ENCODE measurements around the gene LRRC41. TPM values are rescaled to one million over a fixed set of nuclear protein-coding genes. Genes with fewer than 3 reads are reported as not detected.

Gene LRRC41
- polyA plus RNA-seq, 1 of the 3 experiments (the other 2 are of a cell fraction): 59.3 TPM

- Histone ChIP-seq H2AFZ (ENCODE audit: low read depth) (no peak overlapping the region), H3K36me3 (replicated peaks in 1 of 2; ENCODE audit: control insufficient read depth in 1 of 2, insufficient read depth in 2 of 2, low read length in 1 of 2) (peaks cover 27 to 51% of the 10 kb centered on the region in 2 experiments), H3K9me3 (no peaks in the 10 kb centered on the region), H3K27me3 (ENCODE audit: insufficient read depth) (no peaks in the 10 kb centered on the region), H3F3A (replicated peaks; ENCODE audit: insufficient read depth) (peaks cover 30% of the 10 kb centered on the region), H4K20me1 (ENCODE audit: insufficient read depth) (peaks cover 3% of the 10 kb centered on the region; the same call in 1 of the 2 replicates), H3K27ac (ENCODE audit: low read depth in 2 of 2, low read length in 1 of 2) (no peak overlapping the region), H3K9me2 (no peaks in the 10 kb centered on the region), H3K79me2 (ENCODE audit: insufficient read depth) (peaks cover 6% of the 10 kb centered on the region; the same call in 1 of the 2 replicates), H3K9ac (no peak overlapping the region), H3K4me1 (ENCODE audit: control insufficient read depth in 1 of 2, insufficient read depth in 2 of 2, low read depth in 1 of 2, low read length in 1 of 2) (0 out of 4 replicates have a peak, but pooled peaks cover 0 to 6% of the 10 kb centered on the region in 2 experiments), H3K4me3 (ENCODE audit: low read depth in 2 of 2, low read length in 1 of 2) (no peak overlapping the region), H3K4me2 (no peak overlapping the region)
- 96% methylated on average over 22 of the region's 27 CpGs for WGBS (ENCODE audit: low lambda C conversion rate)
- ChIA-PET CTCF (interaction anchor here (0.8 to 1.8 kb wide), 3 partner anchors 14 to 55 kb away, joined by 3 to 4 read pairs (median 4); partner anchors contain the start of gene NSUN4), POLR2A (interaction anchor here (0.6 to 0.8 kb wide), 2 partner anchors 9 to 17 kb away, joined by 3 read pairs; partner anchors contain the start of gene LRRC41)
- TF ChIP-seq, protein P1, sequence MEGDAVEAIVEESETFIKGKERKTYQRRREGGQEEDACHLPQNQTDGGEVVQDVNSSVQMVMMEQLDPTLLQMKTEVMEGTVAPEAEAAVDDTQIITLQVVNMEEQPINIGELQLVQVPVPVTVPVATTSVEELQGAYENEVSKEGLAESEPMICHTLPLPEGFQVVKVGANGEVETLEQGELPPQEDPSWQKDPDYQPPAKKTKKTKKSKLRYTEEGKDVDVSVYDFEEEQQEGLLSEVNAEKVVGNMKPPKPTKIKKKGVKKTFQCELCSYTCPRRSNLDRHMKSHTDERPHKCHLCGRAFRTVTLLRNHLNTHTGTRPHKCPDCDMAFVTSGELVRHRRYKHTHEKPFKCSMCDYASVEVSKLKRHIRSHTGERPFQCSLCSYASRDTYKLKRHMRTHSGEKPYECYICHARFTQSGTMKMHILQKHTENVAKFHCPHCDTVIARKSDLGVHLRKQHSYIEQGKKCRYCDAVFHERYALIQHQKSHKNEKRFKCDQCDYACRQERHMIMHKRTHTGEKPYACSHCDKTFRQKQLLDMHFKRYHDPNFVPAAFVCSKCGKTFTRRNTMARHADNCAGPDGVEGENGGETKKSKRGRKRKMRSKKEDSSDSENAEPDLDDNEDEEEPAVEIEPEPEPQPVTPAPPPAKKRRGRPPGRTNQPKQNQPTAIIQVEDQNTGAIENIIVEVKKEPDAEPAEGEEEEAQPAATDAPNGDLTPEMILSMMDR (IDR thresholded peaks at IDR 0.05): no peak
- no peak for TF ChIP-seq SMC3 (IDR thresholded peaks at IDR 0.05; ENCODE audit: low read depth, low read length)
- TF ChIP-seq RFX5 (IDR thresholded peaks at IDR 0.05; ENCODE audit: low read length): no peak
- TF ChIP-seq GATA2 (CRISPR knock-in tag; IDR thresholded peaks at IDR 0.05): no peak
- no peak for TF ChIP-seq EP300 (IDR thresholded peaks at IDR 0.05; ENCODE audit: borderline replicate concordance in 1 of 2, low read depth in 1 of 2, low read length in 1 of 2)
- no peak for TF ChIP-seq TEAD4 (IDR thresholded peaks at IDR 0.05; ENCODE audit: borderline replicate concordance, insufficient read depth)
- no peak for TF ChIP-seq YY1 (IDR thresholded peaks at IDR 0.05; ENCODE audit: low read depth)
- DNase-seq: no peak
Measured at GRCh38 chr1:46285730-46286477, 17.5 kb downstream of the LRRC41 start.

- H3K9ac ChIP-seq: no peak overlapping the region
- H3K27me3 ChIP-seq (ENCODE audit: insufficient read depth): no peaks in the 10 kb centered on the region
- 0 out of 4 replicates have a peak, but pooled peaks cover 0 to 6% of the 10 kb centered on the region in 2 experiments for H3K4me1 ChIP-seq (ENCODE audit: control insufficient read depth in 1 of 2, insufficient read depth in 2 of 2, low read depth in 1 of 2, low read length in 1 of 2)
- no peak overlapping the region for H3K4me3 ChIP-seq (ENCODE audit: low read depth in 2 of 2, low read length in 1 of 2)
- CTCF ChIA-PET: interaction anchor here (0.8 to 1.8 kb wide), 5 partner anchors 13 to 61 kb away, joined by 3 to 4 read pairs (median 4); partner anchors contain the start of gene NSUN4
- peaks cover 6% of the 10 kb centered on the region; the same call in 1 of the 2 replicates for H3K79me2 ChIP-seq (ENCODE audit: insufficient read depth)
- H3K9me3 ChIP-seq: no peaks in the 10 kb centered on the region
- no peaks in the 10 kb centered on the region for H3K9me2 ChIP-seq
- no peak overlapping the region for H3K4me2 ChIP-seq
- no peak overlapping the region for H3K27ac ChIP-seq (ENCODE audit: low read depth in 2 of 2, low read length in 1 of 2)
- DNase-seq: no peak
- TF ChIP-seq NFIC (IDR thresholded peaks at IDR 0.05; ENCODE audit: borderline replicate concordance): no peak
- TF ChIP-seq MEF2A (IDR thresholded peaks at IDR 0.05; ENCODE audit: borderline replicate concordance, low read depth): no peak
- TF ChIP-seq EP300 (IDR thresholded peaks at IDR 0.05; ENCODE audit: borderline replicate concordance in 1 of 2, low read depth in 1 of 2, low read length in 1 of 2): no peak
- TF ChIP-seq TCF12 (IDR thresholded peaks at IDR 0.05): no peak
- TF ChIP-seq MXI1 (IDR thresholded peaks at IDR 0.05; ENCODE audit: low read depth, low read length): no peak
- no peak for TF ChIP-seq FOSL2 (IDR thresholded peaks at IDR 0.05; ENCODE audit: borderline replicate concordance, low read depth)
- no peak for TF ChIP-seq ELF1 (IDR thresholded peaks at IDR 0.05)
- TF ChIP-seq, protein P1 (IDR thresholded peaks at IDR 0.05): no peak
- no peak for TF ChIP-seq RCOR1 (IDR thresholded peaks at IDR 0.05; ENCODE audit: low read length)
- no peak for TF ChIP-seq FOXM1 (IDR thresholded peaks at IDR 0.05; ENCODE audit: low read depth)
- H3K36me3 ChIP-seq (replicated peaks in 1 of 2; ENCODE audit: control insufficient read depth in 1 of 2, insufficient read depth in 2 of 2, low read length in 1 of 2): peaks cover 31 to 62% of the 10 kb centered on the region in 2 experiments
- peaks cover 3% of the 10 kb centered on the region; the same call in 1 of the 2 replicates for H4K20me1 ChIP-seq (ENCODE audit: insufficient read depth)
- 93% methylated on average over 3 of the region's 3 CpGs for WGBS (ENCODE audit: low lambda C conversion rate)
- H2AFZ ChIP-seq (ENCODE audit: low read depth): no peak overlapping the region
- POLR2A ChIA-PET: interaction anchor here (0.8 to 1.2 kb wide), 3 partner anchors 8 to 15 kb away, joined by 3 to 5 read pairs (median 3); no protein-coding TSS in a partner anchor
- peaks cover 21% of the 10 kb centered on the region for H3F3A ChIP-seq (replicated peaks; ENCODE audit: insufficient read depth)
Measured at GRCh38 chr1:46284597-46285564, 18.5 kb downstream of the LRRC41 start.

All from SK-N-SH (cell line).